A673 (cell line): ENCODE measurements around the gene FLCN.
"Not testable (repeated sequence)": the region's sequence is repeated elsewhere in the genome, so short reads cannot be mapped to it uniquely, and the experiment has no call there.

Source experiments
- EZH2 ChIP-seq: fragments of 200-600 bp; sonication (generic); IDR thresholded peaks from 2 replicates; pipeline ENCODE4 v1.6.1; 2017; ENCODE audit warnings: borderline replicate concordance, low read depth, mild to moderate bottlenecking, mixed read lengths, antibody characterized with exemption, low read length; ENCODE audit not compliant: poor library complexity, severe bottlenecking
- TF ChIP-seq, protein P1 (sequence below): fragments of 300-800, 200-600 bp; sonication (generic); conservative IDR thresholded peaks from 2 replicates; pipeline ENCODE4 v1.5.1; 2017; ENCODE audit warnings: low read depth, mild to moderate bottlenecking, antibody characterized with exemption, low read length, moderate library complexity, mixed read lengths

GRCh38 chr17:17184985-17185757 lies 51.8 kb downstream of the FLCN start:
- TF ChIP-seq, protein P1, sequence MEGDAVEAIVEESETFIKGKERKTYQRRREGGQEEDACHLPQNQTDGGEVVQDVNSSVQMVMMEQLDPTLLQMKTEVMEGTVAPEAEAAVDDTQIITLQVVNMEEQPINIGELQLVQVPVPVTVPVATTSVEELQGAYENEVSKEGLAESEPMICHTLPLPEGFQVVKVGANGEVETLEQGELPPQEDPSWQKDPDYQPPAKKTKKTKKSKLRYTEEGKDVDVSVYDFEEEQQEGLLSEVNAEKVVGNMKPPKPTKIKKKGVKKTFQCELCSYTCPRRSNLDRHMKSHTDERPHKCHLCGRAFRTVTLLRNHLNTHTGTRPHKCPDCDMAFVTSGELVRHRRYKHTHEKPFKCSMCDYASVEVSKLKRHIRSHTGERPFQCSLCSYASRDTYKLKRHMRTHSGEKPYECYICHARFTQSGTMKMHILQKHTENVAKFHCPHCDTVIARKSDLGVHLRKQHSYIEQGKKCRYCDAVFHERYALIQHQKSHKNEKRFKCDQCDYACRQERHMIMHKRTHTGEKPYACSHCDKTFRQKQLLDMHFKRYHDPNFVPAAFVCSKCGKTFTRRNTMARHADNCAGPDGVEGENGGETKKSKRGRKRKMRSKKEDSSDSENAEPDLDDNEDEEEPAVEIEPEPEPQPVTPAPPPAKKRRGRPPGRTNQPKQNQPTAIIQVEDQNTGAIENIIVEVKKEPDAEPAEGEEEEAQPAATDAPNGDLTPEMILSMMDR = not testable (repeated sequence)
- TF ChIP-seq EZH2 = not testable (repeated sequence)
